GM12878 (cell line): Measurements from ENCODE around the gene ZNF416.
A peak's percentile ranks its signal among the peaks of the same experiment; 100 is the strongest.

ENCODE experiments used
- ATF7 ChIP-seq: fragments of 450-650 bp; IDR thresholded peaks from 2 replicates; pipeline ENCODE4 v1.6.1; 2016; ENCODE audit warnings: low read depth, mild to moderate bottlenecking
- EP300 ChIP-seq, 2 experiments: fragments of 150-350 bp in 1 of 2; IDR thresholded peaks; 2 replicates each; pipeline ENCODE4 v1.6.1; 2011 to 2012; ENCODE audit warnings: low read depth in 2 of 2, low read length in 2 of 2, borderline replicate concordance in 1 of 2, improper control_type of control experiment in 1 of 2, inconsistent platforms in 1 of 2; ENCODE audit not compliant: control insufficient read depth in 1 of 2
- ETV6 ChIP-seq, 2 experiments: fragments of 450-650 bp in 1 of 2; IDR thresholded peaks in 1 of 2; conservative IDR thresholded peaks in 1 of 2; 2 replicates each; pipeline ENCODE4 v1.6.1; 2014; ENCODE audit warnings: antibody characterized with exemption in 1 of 2, borderline replicate concordance in 1 of 2, low read depth in 1 of 2, mild to moderate bottlenecking in 1 of 2, moderate library complexity in 1 of 2
- EZH2 ChIP-seq: IDR thresholded peaks from 2 replicates; pipeline ENCODE4 v1.6.1; 2012; ENCODE audit warnings: low read depth, mild to moderate bottlenecking, control low read depth, inconsistent platforms, low read length, borderline replicate concordance; ENCODE audit not compliant: control insufficient read depth
- POLR2AphosphoS5 ChIP-seq: IDR thresholded peaks from 2 replicates; pipeline ENCODE4 v1.6.1; 2011; ENCODE audit warnings: mild to moderate bottlenecking, low read length, inconsistent platforms
- YY1 ChIP-seq: IDR thresholded peaks from 2 replicates; pipeline ENCODE4 v1.6.1; 2011; ENCODE audit warnings: low read depth, mild to moderate bottlenecking, low read length
- ZNF274 ChIP-seq: IDR thresholded peaks from one replicate; pipeline ENCODE4 v1.8.0; 2011; ENCODE audit not compliant: insufficient read length, insufficient read depth
- TF ChIP-seq, protein P1 (sequence below), 3 experiments: IDR thresholded peaks in 2 of 3; conservative IDR thresholded peaks in 1 of 3; 2 replicates each; pipeline ENCODE4 v1.5.1; 2011; ENCODE audit warnings: low read depth in 3 of 3, low read length in 3 of 3, mild to moderate bottlenecking in 3 of 3, control low read depth in 2 of 3, moderate library complexity in 2 of 3, inconsistent platforms in 1 of 3, mixed read lengths in 1 of 3; ENCODE audit not compliant: control insufficient read depth in 2 of 3, insufficient read depth in 1 of 3; ENCODE audit errors: extremely low read depth in 1 of 3

GRCh38 chr19:57527136-57527881 lies 51.4 kb downstream of the ZNF416 start, which contains the start of gene ZNF549:
- peak; percentile 41; the same call in 1 of the 2 replicates for TF ChIP-seq YY1
- TF ChIP-seq ZNF274: no peak
- TF ChIP-seq ATF7: 0 out of 2 replicates have a peak, but pooled peaks have one; percentile 22
- TF ChIP-seq, protein P1, sequence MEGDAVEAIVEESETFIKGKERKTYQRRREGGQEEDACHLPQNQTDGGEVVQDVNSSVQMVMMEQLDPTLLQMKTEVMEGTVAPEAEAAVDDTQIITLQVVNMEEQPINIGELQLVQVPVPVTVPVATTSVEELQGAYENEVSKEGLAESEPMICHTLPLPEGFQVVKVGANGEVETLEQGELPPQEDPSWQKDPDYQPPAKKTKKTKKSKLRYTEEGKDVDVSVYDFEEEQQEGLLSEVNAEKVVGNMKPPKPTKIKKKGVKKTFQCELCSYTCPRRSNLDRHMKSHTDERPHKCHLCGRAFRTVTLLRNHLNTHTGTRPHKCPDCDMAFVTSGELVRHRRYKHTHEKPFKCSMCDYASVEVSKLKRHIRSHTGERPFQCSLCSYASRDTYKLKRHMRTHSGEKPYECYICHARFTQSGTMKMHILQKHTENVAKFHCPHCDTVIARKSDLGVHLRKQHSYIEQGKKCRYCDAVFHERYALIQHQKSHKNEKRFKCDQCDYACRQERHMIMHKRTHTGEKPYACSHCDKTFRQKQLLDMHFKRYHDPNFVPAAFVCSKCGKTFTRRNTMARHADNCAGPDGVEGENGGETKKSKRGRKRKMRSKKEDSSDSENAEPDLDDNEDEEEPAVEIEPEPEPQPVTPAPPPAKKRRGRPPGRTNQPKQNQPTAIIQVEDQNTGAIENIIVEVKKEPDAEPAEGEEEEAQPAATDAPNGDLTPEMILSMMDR (IDR thresholded peaks at IDR 0.05 in 2 of 3, conservative IDR thresholded peaks at IDR 0.05 in 1 of 3; ENCODE audit: control insufficient read depth in 2 of 3, extremely low read depth in 1 of 3, insufficient read depth in 1 of 3, low read depth in 3 of 3, low read length in 3 of 3): no peak
- TF ChIP-seq EP300 (IDR thresholded peaks at IDR 0.05; ENCODE audit: borderline replicate concordance in 1 of 2, control insufficient read depth in 1 of 2, low read depth in 2 of 2, low read length in 2 of 2): no peak
- TF ChIP-seq EZH2: no peak
- TF ChIP-seq POLR2AphosphoS5: peak; percentile 50
- TF ChIP-seq ETV6 (conservative IDR thresholded peaks at IDR 0.05 in 1 of 2, IDR thresholded peaks at IDR 0.05 in 1 of 2; ENCODE audit: borderline replicate concordance in 1 of 2, low read depth in 1 of 2): no peak
